ENCODE measurements around the gene ZNF445.
"Not testable (repeated sequence)": the region's sequence is repeated elsewhere in the genome, so short reads cannot be mapped to it uniquely, and the experiment has no call there.

Gene ZNF445

DNA sequence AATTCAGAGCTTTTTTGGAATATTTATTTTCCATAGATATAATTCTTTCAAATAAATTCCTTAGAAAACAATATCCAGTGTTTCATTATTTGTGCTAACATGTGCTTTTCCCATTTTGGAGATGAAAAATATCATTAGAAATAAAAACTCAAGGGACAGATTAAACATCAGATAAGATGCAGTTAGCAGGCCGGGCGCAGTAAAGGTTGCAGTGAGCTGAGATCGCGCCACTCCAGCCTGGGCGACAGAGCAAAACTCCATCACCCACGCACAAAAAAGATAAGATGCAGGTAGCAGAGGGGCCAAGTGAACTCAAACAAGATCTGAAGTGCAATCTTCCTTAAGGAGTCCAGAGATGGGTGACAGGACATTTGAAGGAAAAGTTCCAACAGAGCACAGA is 48.0 kb downstream of the ZNF445 start:
- DNase-seq = no peak

DNA sequence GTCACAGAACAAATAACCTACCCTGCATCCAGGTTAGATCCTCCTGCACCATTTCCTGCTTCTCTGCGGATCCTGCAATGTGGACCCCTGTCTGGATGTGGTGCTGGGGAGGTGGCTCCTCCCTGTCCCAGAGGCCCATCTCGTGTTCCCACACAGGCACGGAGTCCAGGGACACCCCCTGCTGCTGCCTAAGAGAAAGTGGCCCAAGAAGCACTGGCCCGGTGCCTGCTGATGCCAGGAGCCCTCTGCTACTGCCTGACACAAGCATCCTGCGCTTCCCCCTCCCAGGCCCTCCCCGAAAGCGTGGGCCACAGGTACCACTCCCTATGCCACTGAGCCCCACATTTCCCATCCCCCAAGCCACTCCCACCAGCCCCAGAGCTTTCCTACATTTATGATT is 48.6 kb downstream of the ZNF445 start:
- DNase-seq = no peak

DNA sequence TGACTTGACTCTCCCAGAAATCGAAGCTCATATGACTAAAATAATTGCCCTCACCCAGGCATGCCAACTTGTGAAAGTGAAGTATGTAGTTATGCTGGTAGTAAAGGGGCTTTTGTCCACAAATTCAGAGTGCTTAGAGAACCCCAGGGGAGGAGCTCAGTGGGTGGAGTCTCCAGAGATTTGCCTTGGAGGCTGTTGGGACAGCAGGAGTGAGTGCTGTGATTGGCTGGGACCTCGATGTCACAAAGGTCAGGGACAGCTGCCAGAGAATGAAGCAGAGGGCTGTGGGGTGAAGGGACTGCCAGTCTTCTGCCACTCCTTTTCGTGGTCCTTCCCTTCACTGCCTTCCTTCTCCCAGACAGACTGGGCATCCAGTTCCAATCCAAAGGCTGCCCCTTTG is 49.8 kb downstream of the ZNF445 start:
- DNase-seq = no peak

DNA sequence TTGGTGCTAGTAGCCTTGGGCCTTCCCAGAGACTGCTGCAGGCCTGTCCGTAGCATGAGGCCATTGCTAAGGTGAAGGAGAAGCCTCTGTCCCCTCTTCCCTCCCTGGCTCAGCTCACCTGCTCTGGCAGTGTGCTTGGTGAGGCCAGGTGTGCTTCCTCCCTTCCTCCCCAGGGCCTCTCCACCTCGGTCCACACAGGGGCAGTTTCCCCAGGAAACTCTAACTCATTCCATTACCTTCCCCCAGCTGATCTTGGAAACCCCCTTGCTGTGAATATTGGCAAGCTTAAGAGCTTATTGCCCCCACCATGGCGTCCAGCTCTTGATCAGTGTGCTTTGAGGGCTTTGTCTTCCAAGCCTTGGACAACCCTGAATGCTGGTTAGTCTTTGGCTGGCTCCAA is 52.7 kb downstream of the ZNF445 start:
- DNase-seq = no peak

DNA sequence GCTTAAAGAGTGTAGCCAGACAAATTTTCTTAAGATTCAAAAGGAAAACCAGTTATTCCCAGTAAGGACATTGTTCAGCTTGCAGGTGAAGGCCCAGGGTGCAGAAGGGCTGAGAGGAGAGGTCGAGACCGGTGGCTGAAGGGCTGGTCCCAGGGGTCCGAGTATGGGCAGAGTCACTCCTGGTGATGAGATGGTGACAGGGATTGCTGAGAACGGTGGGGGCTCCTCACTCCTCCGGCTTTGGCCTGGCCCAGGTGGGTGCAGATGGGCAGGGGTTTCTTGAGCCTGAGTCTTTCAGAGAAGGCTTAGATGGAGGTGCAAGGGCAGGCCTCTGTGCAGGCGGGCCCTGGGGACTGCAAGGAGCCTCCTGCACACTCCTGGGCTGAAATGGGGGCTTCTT is 56.2 kb downstream of the ZNF445 start:
- DNase-seq = no peak

DNA sequence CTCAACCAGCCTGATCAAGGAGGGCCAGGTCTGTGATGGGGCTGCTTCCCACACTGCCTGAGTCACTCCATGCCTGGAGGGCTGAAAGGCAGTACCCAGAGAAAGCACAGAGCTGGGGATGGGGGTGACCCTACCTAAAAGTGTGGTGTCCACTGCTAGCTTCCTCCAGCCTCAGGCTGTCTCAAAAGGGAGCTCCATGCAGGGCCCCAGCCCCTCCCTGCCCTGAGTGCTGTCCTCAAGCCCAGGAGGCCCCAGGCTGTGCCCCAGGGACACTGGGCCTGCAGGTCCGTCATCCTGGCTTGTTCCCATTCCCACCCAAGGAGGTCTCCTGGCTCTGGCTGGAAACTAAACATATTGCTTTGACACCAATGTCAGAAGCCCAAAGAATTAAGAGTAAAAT is 56.8 kb downstream of the ZNF445 start:
- DNase-seq = no peak

DNA sequence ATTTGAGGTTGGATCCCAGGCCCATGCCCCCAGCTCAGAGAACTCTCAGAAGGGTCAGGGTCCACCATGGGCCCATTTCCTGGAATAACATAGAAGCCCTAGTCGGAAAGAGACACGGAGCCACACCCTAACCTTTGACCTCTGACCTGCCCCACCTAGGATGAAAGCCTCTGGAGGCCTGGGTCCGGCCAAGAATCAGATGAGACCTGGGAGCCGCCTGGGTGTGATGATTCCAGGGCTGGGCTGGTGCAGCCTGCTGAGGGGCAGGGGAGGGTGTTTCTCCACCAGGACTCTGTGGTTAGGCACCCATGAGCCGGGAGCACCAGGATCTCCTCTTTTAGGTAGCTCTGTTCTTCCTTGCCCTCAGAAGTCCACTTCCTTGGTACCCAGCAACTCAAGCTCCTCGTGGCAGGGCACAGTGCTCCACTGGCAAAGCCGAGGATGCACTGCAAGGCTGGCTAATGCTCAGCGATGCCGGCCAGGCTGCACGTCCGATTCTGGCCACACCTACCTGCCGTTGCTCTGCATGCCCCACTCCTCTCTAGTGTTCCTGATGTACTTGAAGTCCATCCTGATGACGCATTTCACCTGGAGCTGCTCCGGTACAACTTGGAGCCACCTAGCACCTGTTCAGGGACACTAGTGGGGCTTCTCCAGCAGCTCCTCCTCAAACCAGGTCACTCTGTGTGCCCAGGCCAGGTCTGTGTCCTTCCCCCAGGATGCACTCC is 57.4 kb downstream of the ZNF445 start:
- no peak for DNase-seq

DNA sequence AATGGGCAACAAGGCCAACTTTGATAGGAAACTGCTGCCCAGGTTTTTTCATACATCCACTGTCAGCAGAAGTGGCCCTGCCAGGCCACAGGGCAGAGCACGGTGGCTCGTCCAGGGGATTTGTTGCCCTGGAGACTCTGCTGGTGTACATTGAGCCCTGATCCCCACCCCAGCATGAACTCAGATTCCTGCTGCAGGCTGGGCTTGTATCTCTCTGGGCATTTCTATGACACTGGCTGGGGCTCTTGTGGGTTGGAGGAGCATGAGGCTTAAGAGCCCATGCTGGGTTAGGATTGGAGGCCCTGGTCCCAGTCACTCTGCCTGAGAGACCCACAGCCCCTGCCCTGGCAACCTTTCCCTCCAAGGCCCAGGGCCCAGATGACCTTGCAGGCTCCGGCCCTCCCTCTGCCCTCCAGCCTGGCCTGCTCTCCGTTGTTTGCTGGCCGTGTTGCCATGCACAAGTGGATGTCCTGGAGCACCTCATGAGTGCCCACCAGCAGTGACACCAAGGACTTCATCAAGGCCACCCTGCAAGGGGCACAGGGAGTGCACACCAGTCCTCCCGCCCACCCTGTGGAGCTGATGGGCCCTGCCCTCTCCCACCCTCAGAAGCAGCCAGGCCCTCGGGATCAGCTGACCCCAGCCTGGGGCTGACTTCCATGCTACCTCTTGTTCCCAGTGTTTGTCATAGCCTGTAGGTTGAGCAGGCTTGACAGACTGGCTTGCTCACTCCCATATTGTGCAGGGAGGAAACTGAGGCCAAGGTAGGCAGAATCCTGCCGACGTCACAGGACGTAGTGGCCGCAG is 58.2 kb downstream of the ZNF445 start:
- no peak for DNase-seq

DNA sequence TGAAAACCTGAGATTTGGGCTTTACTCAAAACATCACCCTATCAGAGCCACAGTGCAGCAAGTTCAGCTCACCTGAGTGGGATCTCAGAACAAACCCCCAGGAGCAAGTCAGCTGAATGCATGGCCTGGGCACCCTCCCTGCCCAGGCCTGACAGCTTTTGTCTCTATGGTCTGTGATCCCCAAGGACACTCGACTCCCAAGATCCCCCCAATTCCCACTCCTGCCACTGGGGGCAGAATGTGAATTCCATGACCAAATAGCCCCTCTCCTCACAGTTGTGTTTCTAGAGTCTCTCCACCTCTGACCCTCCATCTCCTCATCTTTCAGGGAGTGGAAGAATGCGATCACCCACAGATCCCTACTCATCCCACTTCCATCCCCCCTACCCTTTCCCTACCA is 58.9 kb downstream of the ZNF445 start:
- no peak for DNase-seq

DNA sequence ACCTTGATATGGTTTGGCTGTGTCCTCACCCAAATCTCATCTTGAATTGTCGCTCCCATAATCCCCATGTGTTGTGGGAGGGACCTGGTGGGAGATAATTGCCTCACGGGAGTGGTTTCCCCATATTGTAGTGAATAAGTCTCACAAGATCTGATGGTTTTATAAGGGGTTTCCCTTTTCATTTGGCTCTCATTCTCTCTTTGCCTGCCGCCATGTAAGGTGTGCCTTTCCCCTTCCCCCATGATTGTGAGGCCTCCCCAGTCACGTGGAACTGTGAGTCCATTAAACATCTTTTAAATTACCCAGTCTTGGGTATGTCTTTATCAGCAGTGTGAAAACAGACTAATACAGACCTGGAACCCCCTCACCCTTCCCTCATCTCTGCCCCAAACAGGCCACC is 59.4 kb downstream of the ZNF445 start:
- not testable (repeated sequence) for DNase-seq

DNA sequence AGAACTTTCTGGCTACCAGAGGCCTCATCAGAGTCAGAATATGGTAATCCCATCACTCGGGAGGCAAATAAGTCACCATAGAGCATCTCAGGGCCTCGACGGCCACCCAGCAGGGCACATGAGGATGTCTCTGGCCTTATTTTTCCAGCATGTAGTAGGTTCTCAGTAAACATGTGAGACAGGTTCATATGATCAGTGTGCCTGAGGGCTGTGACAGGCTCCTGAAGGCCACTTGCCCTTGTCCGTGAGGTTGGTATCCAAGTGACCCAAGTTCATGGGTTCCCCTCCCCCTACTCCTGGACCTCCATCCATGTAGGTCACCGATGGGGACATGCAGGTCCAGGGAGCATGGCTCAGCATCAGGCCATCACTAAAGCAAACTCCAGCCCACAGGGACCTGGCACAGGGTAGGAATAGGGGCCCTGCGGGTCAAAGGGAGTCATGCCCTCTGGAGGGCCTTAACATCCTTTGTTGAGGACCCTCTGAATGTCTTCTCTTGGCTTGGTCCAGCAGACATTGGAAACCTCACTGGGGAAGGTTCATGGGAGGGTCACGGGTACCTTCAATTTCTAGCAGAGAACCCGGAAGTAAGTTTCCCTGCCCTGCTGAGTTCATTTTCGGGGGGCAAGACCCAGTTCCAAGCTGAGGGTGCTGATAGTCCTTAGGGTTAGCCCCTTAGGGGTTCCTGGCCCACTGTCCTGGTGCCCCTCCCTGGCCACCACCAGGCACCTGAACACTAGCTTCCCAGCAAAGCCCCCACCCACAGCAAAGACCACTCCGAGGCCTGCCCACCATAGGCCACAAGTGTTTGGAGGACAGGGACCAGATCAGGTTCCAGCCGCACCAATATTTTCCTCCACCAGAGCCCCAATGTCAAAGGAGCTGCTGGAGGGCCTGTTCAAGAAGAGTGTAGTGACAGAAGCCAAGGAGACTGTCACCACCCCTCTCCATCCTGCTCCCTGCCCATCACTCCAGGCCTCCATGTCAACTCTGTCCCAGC is 61.1 kb downstream of the ZNF445 start:
- no peak for DNase-seq

DNA sequence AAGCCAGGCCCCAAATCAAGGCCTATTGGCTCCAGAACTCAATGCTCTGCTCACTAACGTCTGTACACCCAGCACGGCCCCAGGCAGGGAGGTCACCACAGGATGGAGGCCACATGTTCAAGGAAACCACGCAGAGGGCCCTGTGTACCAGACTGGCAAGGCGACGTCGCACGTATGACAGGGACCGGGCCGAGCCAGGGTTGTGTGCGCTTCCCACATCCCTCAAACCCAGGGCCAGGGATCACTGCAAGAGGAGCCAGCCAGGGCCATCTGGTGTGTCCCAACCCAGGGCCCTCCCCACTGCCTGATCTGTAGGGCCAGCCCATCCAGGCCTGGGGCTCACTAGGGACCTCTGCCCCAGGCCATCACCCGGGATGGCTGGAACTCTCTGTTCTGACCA is 62.0 kb downstream of the ZNF445 start:
- DNase-seq = no peak

DNA sequence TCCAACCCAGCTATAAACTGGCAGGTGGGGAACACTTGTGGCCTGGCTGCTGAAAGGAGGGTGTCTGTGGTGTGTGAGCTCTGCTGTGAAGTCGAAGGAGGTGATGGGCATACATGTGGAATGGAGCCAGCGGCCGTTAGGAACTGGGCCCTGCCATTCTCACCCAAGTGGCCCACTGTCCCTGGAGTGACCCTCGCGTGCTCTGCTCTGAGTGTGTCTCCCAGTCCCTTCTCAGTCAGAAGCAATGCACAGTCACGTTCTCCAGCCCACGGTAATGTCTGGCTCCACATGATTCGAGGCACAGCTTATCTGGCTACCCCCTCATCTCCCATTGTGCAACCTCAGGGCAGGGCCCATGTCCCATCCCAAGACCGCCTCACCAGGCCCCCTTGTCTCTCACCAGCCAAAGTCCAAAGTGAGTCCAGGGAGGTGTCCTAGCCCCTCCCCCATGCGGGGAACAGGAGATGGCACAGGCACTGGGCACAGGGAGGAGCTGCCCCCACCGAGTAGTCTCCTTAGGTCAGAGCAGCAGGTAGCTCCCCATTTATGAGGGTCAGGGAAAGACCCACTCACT is 62.9 kb downstream of the ZNF445 start:
- DNase-seq = no peak

DNA sequence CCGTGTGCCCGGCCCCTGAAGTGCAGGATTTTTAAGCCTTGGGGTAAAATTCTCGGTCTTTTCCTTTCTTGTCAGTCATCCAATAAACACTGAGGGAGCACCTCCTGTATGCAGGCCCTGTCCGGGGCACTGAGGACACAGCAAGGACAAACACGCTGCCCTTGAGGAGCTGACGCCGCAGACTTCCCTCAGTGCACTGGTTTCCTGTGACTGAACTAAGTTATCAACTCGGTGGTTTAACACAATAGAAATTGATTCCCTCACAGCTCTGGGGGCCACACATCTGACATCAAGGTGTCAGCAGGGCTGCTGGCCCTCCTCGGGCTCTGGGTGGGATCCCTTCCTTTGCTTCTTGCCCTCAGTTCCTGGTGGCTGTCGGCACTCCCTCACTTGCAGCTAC is 65.1 kb downstream of the ZNF445 start:
- DNase-seq = no peak

DNA sequence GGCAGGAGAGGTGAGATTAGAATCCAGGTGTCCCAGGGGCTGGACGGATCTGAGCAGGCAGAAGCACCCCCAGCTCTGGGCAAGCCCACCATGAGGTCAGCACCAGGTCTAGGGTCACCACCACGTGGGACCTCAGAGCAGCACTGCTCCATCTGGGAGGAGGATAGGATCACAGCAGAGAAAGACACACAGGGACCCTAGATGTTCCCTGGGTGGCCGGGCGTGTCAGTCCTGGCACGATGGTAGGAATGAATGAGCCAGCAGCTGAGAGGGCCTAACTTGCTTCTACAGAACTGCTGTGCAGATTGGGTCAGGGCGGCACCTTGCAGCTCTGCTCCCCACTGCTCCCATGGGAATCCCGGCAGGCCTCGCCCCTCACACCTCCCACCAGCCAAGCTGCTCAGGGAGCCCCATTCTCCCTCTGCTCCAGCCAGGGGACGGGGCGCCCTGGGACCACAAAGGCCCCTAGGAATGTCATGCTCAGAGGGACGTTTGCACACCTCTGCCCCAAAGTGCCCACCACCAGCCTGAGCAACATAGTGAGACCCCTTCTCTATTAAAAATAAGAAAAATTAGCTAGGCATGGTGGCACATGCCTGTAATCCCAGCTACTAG is 66.3 kb downstream of the ZNF445 start:
- no peak for DNase-seq

DNA sequence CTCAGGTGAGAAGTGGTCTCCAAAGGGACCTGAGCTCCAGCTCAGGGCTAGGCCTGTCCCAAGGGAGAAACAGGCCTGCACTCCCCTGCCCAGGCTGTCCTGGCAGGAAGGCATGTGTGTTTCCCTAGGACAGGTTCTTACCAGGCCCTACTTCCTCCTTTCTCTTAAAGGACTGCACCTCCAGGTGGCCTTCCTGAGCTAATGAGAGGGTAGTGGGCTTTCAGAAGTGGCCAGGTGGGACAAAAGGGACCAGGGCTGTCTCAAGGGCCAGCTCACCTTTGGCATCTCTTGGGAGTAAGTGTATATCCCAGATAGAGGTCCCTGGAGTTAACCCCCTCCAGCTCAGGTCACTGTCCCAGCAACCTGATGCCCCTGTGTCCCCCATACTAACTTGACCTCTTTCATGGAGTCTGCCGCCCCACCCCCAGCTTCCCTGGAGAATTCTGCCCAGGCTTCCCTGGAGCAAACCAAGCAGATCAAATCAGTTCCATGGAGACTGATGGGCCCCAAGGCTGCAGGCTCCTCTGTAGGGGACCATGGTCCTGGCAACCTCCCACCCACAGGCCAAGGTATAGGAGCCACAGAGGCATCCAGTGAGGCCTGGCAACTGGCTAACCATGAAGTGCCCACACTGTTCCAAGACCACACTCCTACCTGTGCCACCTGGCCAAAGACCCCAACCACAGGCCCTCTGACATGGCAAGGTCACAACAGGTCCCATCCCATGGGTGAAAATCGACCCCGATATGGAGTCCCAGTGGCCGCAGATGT is 67.6 kb downstream of the ZNF445 start:
- no peak for DNase-seq

DNA sequence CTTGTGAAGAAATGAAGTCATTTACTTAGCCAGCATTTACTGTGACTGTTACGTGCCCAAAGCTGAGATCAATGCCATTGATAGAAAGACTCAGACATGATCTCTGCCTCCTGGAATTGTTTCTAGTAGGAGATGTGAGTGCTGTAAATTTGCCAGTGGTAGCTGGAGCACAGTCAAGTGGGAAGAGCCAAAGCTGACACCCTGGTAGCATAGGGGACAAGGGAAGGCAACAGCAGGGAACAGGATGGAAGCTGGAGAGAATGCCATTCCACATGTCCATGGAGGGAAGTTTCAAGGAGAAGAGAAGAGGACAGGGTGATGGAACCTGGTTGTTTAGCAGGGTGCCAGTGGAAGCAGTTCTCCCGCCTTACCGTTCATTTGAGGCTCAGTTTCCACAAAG is 74.9 kb downstream of the ZNF445 start:
- no peak for DNase-seq

DNA sequence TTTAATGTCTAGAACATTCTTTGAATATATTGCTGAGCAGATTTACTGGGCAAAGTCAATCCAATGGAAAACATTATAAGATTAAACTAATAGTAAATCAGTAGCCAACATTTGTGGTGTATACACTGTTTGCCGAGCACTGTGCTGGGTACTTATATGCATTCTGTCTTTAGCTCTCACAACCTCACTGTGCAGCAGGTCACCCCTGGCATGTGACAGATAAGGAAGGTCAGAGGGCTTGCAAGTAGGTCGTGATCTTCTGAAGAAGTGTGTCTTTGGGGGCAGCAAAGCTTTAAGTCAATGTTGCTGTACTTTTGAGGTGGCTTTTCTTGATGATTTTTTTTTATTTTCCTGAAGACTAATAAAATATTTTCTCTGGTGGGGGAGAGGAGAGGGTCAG is 76.7 kb downstream of the ZNF445 start:
- DNase-seq = no peak

DNA sequence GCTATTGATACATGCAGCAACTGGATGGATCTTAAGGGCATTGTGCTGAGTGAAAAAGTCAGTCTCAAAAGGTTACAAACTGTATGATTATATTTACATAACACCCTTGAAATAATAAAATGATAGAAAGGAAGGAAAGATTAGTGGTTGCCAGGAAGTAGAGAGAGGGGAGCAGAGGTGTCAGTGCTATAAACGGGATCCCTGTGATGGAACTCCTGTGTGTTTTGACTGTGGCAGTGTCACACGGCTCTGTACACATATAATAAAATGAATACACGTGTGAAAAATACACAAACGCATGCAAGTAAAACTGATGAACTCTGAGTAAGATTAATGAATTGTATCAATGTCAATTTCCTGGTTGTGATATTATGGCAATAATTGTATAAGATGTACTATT is 78.6 kb downstream of the ZNF445 start:
- no peak for DNase-seq

DNA sequence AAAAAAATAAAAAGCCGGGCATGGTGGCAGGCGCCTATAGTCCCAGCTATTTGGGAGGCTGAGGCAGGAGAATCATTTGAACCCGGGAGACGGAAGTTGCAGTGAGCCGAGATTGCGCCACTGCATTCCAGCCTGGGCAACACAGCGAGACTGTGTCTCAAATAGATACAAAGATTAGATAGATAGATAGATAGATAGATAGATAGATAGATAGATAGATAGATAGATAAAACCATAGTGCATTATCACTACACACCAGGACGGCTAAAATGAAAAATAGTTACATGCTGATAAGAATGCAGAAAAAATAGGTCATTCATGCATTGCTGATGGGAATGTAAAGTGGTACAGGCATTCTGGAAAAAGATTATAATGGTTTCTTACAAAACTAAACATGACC is 79.2 kb downstream of the ZNF445 start:
- DNase-seq = not testable (repeated sequence)

All from COR-L47 (cell line).